Activated CD8-positive, alpha-beta memory T cell treated with anti-CD3 and anti-CD28 coated beads, Interleukin-2, amount 50 U/mL, for 24 hours (primary cell): ENCODE results near the gene HSPB9.

ENCODE experiments used
- DNase-seq: peaks from one replicate; pipeline ENCODE4 v3.0.0-alpha.2; 2020; ENCODE audit errors: extremely low read depth

HSPB9 gene

DNA sequence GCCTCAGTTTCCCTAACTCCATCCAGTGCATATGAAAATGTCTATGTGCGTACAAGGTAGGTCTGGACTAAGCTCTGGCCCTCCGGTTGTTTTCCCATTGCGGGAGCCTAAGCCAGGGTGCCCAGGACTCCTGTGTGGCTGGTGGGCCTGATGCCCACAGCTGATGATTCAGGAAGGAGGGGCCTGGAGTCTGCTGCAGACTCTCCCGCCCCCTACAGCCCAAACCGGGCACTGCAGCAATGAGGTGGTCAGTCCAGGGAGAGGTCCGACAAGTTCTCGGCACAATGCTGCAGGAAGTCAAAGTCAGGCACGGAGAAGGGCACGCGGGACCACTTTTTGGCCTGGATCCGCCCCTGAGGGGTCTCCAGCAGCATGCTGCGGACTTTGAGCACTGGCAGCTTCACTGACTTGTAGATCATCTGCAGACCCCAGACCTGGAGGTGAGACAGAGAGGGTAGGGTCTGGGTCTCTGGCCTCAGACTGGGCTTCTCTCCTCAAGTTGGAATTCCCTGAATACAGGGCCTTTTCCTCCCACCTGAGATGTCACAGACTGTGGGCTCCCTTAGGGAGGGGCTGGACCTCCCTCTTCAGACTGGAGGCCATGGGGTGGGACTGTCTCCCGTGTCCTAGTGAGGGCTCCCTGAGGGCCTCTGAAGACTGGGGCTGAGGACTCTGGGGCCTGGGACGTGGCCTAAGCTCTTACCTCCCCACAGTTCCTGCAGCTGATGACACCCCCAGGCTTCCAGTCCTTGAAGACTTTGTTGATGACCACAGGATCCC lies 20.9 kb upstream of the HSPB9 start:
- DNase-seq = peak; percentile 40

DNA sequence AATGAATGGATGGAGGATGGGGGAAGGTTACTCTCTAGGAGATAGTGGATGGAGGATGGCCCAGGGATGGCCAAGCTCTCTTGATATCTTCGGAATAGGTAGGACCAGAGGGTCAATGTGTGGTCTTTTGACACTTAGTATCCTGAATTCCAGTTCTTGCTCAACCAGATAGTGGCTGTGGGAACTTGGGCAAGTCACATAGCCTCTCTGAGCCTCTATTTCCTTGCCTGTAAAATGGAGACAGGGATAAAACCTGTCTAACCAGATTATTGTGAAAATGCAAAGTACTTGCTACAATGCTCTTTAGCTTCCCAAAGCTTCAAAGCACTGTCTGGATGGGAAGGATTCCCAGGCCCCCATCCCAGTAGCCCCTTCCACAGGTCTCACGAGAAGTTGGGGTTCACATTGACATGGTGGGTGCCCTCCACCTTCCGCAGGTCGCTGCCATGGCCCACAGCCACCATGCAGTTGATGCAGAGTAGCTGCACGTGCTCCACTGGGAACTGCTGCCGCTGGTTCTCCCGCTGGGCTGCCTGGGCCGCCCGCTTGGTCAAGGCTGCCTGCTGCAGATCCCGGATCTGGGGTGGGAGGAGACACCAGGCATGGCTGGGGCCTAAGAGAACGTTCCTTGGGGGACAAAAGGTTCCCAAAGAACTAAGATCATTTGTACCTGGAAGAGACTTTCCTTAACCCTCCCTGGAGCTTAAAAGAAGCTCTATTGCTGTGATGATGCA lies 19.2 kb upstream of the HSPB9 start:
- DNase-seq = no peak

DNA sequence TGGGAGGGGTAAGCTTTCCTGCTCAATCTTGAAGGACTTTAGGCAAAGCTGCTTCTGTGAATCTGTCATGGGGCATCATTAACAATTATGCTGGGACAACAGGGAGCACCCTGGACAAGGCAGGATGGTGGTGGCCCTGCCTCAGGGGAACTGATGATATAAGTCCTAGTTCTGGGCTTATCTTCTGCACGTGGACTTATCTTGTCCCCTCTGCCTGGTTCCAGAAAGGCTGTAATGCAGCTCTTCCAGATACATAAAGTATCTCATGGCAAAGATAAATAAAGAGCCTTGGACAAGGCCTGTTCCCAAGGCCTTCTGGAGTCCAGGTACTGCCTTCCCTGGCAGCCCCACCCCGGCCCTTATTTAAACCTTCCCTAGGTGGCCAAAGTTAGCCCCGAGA lies 18.3 kb upstream of the HSPB9 start:
- no peak for DNase-seq

DNA sequence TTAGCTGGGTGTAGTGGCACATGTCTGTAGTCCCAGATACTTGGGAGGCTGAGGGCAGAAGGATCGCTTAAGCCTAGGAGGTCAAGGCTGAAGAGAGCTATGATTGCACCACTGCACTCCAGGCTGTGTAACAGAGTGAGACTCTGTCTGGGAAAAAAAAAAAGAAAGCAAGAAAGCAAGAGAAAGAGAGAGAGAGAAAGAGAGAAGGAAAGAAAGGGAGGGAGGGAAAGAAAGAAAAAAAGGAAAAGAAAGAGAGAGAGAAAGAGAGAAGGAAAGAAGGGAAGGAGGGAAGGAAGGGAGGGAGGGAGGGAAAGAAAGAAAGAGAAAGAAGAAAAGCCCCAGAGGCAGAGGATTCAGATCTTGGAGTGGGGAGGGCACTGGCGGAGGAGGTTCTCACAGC lies 16.6 kb upstream of the HSPB9 start:
- DNase-seq = no peak

DNA sequence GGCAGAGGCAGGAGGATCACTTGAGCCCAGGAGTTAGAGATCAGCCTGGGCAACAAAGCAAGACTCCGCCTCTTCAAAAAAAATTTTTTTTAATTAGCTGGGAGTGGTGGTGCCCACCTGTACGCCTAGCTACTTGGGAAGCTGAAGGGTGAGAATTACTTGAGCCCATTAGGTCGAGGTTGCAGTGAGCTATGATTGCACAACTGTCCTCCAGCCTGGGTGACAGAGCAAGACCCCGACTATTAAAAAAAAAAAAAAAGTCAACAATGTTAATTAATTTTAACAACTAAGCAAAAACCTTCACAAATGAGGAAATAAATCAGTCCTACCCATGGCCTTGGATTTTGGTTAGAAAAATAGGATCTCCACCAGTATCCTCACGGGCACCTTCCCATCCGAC lies 15.5 kb upstream of the HSPB9 start:
- DNase-seq = no peak

DNA sequence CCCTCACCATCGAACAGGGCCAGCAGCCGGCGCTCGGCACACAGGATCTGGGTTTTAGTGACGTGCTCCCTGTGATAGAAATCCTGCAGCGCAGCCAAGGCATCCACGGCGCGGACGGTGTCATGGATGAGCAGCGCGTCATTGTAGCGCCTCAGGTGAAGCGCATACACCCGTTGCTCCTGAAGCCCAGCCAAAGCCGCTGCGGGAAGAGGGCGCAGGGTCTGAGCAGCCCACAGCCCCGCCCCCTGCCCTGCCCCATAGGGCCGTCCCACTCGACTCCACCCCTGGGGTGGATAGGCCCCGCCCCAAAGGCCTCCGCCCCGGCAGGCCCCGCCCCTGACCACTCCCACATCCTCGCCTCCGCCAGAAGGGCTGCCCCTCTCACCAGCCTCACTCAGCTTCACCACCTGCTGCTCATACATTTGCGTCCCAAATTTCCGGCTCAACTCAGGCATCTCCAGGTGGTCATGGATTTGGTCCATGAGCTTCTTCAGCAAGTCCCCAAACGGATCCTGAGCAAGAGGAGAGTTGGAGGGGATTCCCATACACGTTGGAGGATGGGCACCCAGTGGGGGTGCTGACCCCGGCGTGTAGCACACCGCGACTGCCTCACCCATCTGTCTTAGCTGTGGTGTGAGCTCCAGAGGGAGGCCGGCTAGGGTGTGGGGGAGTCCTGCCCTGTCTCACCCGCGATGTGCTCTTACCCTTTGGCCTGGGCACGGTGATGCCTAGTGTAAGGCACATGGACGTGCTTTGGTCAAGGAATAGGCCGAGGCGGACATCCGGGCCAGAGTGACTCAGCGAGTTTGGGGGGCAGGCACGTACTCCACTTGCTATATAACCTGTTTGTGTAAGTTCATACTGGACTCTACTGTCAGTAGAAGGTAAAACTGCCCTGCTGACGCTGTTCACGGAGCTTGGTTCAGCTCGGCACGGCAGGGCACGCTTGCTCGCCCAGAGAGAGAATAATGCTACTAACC lies 14.7 kb upstream of the HSPB9 start:
- DNase-seq = peak; percentile 76

DNA sequence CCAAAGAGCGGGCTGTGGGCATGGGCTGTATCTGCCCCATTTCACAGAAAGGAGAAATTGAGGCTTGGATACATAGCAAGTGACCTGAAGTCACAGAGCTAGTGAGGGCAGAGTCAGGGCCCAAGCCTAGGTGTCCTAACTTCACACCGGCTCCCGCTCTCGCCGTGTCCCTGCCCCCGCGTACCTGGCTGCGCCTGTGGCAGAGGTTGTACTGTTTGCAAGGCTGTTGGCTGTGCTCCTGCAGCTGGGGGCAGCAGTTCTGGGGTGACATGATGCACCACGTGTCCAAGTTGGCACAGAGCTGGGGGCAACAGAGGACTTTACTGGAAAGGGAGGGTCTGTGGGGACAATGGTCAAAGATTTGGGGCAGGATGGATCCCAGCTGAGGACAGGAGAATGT lies 13.5 kb upstream of the HSPB9 start:
- DNase-seq = no peak

DNA sequence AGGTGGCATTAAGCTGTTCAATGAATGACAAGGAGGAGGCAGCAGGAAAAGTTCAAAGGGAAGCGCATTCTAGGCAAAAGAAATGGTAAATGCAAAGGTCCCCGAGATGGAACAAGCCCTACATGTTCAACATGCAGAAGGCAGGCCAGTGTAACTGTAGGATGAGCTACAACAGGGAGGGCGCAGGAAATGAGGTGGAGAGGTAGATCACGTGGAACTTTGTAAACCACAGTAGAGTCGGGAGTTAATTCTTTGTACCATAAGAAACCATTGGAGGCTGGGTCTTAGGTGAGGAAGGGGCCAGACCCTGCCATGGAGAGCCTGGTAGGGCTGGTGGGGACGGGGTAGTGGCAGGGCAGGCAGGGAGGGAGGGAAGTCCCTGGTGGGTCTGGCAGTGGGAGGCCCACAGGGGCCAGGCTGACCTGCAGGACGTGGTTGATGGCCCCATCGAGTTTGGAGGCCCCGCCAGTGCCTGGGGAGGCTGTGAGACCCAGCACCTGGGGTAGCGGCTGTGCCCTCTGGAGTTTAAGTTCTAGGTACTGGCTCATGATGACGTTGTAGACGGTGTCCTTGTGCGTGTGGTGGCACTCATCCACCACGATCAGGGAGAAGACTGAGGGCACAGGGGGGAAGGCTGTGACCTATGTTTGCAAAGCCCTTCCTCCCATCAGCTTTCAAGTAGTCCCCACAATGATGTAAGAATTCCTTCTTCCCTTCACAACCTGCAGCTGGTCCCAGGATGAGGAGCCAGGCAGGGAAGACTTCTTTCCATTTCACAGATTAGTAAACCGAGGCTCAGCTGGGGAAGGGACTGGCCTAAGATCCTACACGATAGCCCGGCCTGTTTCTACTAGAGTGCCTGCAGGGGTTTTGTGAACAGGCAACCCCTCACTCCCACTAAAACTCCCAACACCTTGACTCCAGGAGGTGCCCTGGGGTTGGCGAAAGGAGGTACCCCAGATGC lies 12.0 kb upstream of the HSPB9 start:
- no peak for DNase-seq

DNA sequence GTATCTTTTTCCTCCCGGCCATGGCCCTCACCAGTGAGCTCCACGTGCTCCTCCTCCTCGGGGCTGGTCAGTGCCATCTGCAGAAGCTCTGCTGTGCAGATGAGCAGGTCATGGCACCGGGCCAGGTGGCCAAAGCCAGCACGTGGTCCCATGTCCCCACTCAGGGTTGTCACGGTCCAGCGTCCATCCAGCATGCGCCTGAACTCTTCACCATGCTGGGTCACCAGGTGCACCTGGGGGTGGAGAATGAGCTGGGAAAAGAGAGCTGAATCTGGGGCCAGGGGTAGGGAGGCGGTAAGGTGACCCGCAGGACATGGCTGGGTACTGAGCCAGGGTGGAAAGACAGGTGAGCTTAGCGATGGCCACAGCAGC lies 11.4 kb upstream of the HSPB9 start:
- DNase-seq = no peak

DNA sequence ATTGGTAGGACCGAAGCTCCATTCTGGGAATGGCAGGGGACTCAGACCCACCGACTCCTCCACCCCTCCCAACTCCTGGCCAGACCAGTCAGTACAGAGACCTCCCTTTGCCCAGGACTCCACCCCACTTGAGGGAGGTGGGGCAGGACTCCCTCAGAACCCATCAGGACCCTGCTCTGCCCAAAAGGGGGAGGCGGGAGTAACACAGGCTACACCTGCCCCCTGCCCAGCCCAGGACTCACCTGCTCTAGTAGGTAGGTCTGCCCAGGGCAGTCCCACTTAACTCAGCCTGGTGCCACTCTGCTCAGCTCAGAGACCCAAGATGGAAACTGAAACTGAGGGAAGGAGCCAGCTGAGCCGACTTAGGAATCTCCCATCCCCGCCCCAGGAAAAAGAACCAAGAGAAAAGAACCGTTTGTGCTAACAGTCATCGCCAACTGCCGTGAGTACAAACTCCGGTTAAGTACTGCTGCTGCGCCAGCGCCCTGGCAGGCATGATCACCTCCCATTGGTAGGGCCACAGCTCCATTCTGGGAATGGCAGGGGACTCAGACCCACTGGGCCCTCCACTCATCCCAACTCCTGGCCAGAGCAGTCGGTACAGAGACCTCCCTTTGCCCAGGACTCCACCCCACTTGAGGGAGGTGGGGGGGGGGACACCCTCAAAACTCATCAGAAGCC lies 10.6 kb upstream of the HSPB9 start:
- DNase-seq = no peak

DNA sequence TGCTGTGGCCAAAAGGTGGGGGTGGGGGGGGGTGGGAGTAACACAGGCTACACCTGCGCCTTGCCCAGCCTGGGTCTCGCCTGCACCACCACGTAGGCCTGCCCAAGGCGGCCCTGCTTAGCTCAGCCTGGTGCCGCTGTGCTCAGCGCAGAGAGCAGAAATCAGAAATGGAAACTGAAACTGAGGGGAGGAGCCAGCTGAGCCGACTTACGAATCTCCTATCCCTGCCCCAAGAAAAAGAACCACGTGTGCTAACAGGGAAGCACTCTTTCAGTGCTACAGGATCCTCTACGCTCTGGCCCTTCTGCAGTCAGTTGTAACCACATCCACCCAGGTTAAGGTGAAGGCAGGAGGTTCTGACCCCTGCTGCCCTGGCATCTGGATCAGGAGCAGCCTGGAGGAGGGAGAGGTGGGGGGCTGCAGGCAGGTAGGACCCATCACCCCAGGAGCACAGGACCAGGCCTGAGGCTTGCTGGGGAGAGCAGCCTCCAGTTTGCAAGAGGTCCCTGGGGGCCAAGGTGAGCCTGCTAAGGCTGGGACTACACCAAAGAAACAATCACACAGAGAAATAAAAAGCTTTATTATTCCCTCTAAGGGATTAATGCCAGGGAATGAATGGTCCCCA lies 9.9 kb upstream of the HSPB9 start, which contains the start of gene DHX58:
Gene DHX58, minus strand, starts transcription at position 163 of the 625 bp plus-strand sequence. CDS start 822 bp downstream, outside the sequence.
- peak; percentile 56 for DNase-seq

DNA sequence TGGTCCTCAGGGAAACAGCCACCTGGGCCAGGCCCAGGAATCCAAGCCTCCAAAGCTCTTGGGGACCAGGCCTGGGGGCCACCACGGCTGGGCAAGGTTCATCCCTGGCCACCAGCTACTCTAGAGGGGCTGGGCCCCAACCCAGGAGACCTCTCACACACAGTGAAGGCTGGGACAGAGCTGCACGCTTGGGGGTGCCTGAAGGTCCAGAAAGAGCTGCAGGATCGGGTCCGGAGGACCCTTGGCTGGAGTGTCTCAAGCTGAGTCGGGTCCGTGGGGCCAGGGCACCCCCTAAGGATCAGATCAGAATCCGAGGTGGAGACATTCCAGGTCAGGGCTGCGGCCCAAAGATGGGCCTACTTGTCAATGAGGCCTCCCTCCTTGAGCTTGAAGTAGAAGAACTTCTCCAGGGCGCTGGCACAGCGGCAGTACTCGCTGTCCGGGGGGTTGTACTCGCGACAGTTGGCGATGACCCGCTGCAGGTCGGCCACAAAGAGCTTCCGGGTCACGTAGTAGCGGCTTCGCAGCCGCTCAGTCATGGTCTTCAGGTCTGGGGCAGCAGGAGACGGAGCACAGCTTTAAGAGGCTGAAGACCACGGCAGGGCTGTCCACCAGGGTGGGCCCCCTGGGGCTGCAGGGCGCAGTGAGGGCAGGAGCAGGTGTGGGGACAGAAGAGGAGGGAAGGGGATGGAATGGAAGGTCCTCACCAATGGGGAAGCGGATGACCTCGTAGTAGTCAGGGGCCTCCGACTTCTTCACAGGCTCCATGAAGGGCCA lies 9.1 kb upstream of the HSPB9 start:
- DNase-seq = no peak

DNA sequence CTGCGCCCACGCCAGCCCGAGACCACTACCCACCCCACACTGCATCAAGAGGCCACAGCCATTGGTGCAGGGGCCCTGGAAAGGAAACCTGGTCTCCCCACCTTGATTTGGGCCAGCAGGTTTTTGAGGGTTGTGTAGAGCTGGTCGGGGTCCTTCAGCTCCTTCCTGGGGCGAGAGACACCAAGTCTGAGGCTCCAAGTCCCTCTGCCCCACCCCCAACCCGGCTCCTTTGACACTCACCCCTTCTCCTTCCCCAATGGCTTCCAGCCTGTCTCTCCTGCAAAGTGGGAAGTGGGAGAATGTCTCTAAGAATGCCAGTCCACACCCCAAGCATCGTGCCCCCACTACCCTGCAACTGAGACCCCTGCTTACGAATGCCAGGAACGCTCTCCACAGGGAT lies 8.5 kb upstream of the HSPB9 start:
- DNase-seq = no peak

DNA sequence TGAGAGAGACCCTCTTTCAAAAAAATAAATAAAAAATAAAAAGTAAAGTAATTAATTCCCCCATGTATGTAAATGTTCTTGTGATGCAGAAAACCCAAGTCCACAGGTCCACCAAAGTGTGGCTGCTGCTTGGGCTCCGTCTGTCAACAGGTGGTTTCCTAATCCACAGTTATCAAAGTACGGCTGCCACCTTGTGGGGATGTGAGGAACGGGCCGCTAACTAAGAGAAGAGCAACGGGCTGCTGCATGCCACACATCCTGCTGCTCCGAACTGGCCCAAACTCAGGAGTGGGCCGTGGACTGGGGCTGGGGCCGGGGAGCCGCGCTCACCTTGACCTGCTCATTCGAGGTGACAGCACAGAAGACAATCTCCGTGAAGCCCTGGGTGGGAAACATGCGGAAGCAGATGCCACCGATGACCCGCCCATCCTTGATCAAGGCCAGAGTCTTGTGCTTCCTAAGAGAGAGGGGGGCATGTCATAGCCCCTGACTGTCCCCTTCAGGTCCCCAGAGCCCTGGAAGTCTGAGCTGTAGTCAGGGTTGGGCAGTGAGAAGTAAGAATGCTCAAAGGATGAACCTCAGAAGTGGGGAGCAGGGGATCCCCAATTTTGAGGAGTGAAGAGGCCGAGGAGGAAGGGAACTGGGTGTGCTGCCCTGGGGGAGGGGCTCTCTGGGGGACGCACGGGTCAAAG lies 5.8 kb upstream of the HSPB9 start:
- peak; percentile 63 for DNase-seq

DNA sequence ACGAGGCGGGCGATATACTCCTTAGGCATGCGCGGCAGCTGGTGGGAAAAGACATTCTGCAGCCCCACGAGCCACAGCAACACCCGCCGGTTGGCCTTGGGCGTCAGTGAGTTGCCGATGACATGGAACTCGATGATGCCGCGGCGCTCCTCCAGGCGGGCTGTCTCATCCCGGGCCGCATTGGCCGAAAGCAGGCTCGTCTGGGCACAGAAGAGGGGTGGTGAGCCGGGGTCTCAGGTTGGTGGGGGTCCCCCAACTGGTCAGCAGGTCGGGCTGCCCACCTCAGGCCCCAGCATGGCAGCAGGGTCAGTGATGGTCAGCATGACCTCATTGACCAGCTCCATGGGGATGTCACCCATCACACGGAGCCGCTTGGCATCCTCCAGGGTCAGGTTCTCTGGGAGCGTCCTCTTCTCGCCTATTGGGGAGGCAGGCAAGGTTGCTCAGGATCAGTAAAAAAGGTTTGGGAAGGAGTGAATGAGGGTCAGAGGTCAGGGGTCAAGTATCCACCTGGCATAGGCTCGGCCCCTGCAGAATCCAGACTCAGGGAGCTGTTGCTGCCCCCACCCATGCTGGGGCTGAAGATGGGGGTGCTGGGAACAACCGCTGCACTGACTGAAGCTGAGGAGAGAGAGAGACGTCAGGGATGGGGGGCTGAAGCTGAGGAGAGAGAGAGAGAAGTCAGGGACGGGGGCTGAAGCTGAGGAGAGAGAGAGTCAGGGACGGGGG lies 5.0 kb upstream of the HSPB9 start:
- no peak for DNase-seq

DNA sequence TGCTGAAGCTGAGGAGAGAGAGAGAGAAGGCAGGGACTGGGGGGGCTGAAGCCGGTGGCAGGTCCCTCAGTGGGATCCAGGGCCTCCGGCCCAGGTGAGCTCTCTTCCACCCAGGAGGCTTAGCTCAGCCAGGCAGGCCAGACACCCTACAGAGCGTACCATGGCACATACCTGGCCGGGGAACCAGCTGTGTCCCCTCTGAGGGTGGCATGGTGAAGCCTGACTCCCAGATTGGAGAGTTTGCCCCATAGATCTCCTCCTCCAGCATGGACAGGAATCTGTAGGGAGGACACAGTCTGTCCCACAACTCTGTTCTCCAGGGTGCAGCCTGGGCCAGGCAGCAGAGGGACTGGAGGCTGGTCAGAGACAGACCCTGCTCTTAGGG lies 4.5 kb upstream of the HSPB9 start:
- DNase-seq = no peak

DNA sequence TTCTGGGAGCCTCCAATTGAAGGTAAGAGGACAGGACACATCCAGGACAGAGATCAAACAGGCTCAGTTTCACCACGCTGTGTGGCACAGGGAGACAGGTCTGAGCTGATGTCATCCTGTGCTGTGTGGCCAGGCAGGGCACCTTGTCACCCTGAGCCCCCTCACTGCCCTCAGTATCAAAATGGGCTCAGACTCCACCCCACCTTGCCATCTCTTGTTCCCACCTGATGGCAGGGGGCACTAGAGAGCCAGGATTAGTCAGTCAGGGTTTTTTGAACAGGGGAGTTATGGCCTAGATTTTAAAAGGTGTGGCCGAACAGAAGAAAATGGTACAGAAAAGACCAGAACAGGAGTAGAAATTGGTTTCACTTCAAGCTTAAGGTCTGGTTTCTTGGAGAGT lies 4.1 kb upstream of the HSPB9 start:
- no peak for DNase-seq

DNA sequence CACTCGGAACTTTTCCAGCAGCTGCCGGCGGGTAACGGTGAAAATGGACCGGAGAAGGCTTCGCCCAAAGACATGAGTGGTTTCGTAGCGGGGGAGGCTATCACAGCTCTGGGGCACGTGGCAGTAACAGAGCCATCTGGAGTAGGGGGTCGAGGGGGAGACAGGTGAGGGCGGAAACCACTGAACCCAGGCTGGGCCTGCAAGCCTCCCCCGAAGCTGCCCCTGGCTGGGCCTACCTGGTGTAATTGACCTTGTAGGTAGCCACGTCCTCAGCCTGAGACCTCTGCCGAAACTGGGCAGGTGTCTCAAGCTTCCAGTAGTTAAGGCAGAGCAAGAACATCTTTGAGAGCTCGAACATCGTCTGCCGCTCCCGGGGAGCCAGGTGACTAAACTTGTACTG lies 3.3 kb upstream of the HSPB9 start:
- no peak for DNase-seq
